Omental fat pad (tissue), 4 donors: ENCODE data around the gene ZSWIM2. TPM values are rescaled to one million over a fixed set of nuclear protein-coding genes. Genes with fewer than 3 reads are reported as not detected.
"Not testable (repeated sequence)": the region's sequence is repeated elsewhere in the genome, so short reads cannot be mapped to it uniquely, and the experiment has no call there.

Source experiments
- ATAC-seq: fragments of 150-250 bp; one replicate; pipeline ENCODE4 v1.9.1; 2016; ENCODE audit warnings: mild to moderate bottlenecking, moderate library complexity; ENCODE audit not compliant: low FRiP score
- DNase-seq: peaks from one replicate; pipeline ENCODE4 v3.0.0-alpha.2; 2019; ENCODE audit warnings: low spot score
- total RNA-seq, 4 donors: library from RNA; depleted of rRNA; stranded (reverse); fragments of >200 nt; gene quantifications; one replicate each; pipeline ENCODE4 v1.1.0, GENCODE V29; 2016
- TF ChIP-seq, protein P1 (sequence below), 3 donors: fragments of 450-650 bp; IDR thresholded peaks; one replicate each; pipeline ENCODE4 v1.5.1; 2016 to 2017; ENCODE audit warnings: antibody characterized with exemption in 3 of 3, mild to moderate bottlenecking in 3 of 3, moderate library complexity in 2 of 3

ZSWIM2 gene
- total RNA-seq, 4 donors from 2014 or later = 0.37 to 1.0 TPM; not detected in 2

DNA sequence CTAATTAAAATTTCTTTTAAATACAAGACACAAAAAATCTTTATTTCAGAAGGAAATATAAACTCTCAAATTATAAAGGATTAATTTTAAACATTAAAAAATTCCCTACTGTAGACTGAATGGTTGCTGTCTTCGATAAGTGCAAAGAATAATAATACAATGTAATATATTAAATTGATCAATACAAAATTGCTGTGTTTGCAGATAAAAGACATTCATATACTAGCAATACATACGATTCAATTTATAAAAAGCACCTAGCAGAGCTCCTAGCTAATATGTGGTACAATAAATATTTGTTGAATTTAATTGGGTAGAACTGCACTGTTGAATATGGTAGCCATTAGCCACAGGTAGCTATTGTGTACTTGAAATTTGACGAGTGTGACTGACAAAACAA lies 6.6 kb downstream of the ZSWIM2 start:
- TF ChIP-seq, protein P1, sequence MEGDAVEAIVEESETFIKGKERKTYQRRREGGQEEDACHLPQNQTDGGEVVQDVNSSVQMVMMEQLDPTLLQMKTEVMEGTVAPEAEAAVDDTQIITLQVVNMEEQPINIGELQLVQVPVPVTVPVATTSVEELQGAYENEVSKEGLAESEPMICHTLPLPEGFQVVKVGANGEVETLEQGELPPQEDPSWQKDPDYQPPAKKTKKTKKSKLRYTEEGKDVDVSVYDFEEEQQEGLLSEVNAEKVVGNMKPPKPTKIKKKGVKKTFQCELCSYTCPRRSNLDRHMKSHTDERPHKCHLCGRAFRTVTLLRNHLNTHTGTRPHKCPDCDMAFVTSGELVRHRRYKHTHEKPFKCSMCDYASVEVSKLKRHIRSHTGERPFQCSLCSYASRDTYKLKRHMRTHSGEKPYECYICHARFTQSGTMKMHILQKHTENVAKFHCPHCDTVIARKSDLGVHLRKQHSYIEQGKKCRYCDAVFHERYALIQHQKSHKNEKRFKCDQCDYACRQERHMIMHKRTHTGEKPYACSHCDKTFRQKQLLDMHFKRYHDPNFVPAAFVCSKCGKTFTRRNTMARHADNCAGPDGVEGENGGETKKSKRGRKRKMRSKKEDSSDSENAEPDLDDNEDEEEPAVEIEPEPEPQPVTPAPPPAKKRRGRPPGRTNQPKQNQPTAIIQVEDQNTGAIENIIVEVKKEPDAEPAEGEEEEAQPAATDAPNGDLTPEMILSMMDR (IDR thresholded peaks at IDR 0.05) = no peak
- ATAC-seq (no peak), DNase-seq (no peak)

DNA sequence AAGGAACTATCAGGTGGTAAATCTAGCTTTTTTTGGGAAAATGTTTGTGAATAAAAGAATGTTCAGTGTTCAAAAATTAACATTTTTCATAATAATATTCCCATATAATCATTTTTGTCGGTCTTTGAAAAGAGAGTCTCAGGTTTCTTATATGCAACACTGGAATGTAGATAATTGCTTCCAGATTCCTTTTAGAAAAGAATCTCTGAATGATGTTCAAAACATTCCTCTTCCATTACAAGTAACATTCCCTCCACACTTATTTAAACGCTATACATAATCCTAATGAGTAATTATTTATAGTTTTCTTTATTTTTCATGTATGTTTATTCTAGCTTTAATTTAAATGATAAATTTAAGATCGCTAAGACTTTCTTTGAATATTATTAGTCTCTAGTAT lies 7.0 kb downstream of the ZSWIM2 start:
- TF ChIP-seq, protein P1 (IDR thresholded peaks at IDR 0.05) = no peak
- DNase-seq = no peak
- ATAC-seq = no peak

GRCh38 chr2:186835628-186836027 lies 13.3 kb downstream of the ZSWIM2 start:
- ATAC-seq (no peak), DNase-seq (no peak)
- TF ChIP-seq, protein P1 (IDR thresholded peaks at IDR 0.05) = no peak

DNA sequence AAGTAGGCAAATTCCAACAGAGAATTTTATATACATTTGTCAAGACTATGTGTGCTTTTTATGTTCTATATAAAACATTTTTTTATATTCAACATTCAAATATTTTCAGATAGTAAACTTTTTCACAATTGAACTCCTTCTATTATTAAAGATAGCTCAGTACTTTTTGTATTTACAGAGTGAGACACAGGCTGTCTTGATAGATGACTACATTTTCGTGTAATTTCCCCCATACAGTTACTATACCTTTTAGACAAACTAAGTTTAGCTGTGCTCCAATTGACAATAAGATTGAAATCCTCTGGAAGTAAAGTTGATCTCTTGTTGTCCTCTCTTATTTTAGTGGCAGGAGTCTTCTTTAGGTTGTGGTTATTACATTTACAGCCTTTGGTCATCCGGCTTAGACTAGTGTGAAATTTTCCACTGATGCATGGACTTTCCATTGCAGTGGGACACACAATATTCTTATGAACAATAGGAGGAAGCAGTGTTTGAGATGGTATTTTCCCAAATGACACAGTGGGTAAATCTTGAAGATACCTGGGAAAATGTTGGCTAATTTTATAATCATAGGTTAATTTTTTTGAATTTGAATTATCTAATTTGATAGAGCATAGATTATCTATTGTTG lies 21.0 kb downstream of the ZSWIM2 start:
- ATAC-seq (no peak), DNase-seq (no peak)
- TF ChIP-seq, protein P1 (IDR thresholded peaks at IDR 0.05) = no peak

DNA sequence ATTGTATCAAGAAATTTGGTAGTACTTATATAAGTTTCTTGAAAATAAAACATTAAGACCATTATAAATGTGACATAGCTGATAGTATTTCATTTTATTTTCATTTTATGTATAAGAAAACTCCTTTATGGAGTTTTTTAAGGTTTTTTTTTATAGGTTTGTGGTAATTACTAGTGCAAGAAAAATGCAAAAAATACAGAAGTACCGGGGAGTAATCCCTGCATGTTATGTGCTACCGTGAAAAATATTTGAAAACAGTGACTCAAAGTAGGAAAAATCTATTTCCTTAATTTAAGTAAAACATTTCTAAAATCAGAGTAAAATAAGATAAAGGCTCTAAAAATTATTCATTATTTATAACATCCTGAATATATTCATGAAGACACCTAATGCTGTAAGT lies 21.6 kb downstream of the ZSWIM2 start:
- DNase-seq (no peak), ATAC-seq (no peak)
- TF ChIP-seq, protein P1 (IDR thresholded peaks at IDR 0.05) = no peak

GRCh38 chr2:186822323-186822722 lies 26.6 kb downstream of the ZSWIM2 start:
- TF ChIP-seq, protein P1 (IDR thresholded peaks at IDR 0.05) = no peak
- ATAC-seq (no peak), DNase-seq (no peak)

GRCh38 chr2:186820303-186820702 lies 28.7 kb downstream of the ZSWIM2 start:
- DNase-seq (no peak), ATAC-seq (no peak)
- TF ChIP-seq, protein P1 (IDR thresholded peaks at IDR 0.05) = no peak

DNA sequence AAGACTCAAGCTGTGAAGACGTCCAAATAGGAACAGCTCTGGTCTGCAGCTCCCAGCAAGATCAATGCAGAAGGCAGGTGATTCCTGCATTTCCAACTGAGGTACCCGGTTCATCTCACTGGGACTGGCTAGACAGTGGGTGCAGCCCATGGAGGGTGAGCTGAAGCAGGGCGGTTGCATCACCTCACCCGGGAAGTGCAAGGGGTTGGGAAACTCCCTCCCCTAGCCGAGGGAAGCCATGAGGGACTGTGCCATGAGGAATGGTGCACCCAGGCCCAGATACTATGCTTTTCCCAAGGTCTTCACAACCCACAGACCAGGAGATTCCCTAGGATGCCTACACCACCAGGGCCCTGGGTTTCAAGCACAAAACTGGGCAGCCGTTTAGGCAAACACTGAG lies 37.2 kb downstream of the ZSWIM2 start:
- not testable (repeated sequence) for DNase-seq, ATAC-seq
